ENCODE results near the gene STK10. TPM values are rescaled to one million over a fixed set of nuclear protein-coding genes. Genes with fewer than 3 reads are reported as not detected.
A peak's percentile ranks its signal among the peaks of the same experiment; 100 is the strongest.

Gene STK10
- total RNA-seq, 1 donor from 2014 or later = 29.1 TPM

DNA sequence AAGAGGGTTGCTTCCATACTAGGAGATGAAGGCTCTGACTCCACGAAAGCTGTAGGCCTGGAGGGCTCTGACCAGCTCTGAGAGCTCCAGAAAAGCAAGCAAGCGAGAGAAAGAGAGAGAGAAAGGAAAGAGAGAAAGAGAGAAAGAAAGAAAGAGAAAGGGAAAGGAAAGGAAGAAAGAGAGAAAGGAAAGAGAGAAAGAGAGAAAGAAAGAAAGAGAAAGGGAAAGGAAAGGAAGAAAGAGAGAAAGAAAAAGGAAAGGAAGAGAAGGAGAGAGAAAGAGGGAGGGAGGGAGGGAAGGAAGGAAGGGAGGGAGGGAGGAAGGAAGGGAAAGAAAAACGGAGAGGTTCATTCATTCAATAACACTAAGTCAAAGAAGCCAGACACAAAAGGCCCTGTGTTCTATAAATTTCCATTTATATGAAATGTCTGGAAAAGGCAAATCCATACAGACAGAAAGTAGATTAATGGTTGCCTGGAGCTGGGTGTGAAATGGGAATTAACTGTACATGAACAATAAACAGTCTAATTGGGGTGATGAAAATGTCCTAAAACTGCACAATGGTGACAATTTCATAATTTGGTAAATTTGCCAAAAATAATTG is 1.8 kb upstream of the STK10 start:
- DNase-seq (ENCODE audit: low read depth in 2 of 2) = no peak

DNA sequence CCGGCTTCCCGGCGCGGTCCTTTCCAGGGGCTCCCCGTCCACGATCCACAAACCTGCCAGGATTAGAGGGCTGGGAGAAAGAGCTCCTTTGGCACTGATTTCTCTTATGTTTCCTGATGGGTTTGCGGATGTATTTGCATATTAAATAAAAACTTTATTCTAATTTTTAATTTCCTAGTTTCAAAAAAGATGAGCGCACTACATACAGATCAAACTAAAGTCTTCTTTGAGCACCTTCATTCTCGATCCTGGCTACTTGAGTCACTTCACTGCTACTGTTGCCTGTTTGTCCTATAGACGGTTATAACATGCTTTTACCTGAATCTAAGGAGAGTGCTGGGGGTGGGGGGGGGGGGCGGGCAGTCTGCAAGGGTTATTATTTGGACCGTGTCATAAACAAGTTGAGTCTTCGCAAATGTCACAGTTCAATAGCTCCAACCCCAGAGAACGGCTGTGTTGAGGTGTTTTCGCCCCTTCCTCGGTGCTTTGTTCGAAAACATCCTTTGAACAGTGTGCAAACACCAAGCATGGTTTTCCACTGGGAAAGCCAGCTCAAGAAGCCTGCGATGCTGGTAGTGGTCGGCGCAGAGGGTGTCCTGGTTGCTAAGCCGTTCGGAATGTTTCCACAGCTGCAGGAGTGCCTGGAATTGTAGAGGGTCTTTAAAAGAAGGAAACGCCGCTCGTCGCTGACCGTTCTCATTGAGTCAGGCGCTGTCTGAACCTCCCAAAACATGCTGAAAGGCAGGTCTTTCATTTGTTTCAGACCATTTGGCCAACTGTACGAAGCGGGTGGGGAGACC is 1.1 kb upstream of the STK10 start:
- DNase-seq (ENCODE audit: low read depth in 2 of 2) = no peak

GRCh38 chr5:172187118-172188032 is 649 bp downstream of the STK10 start:
- peak in 1 of 2 donors; percentile 82 for DNase-seq (ENCODE audit: low read depth in 2 of 2)

GRCh38 chr5:172186114-172186695 is 1.8 kb downstream of the STK10 start:
- no peak for DNase-seq (ENCODE audit: low read depth in 2 of 2)

- DNase-seq (ENCODE audit: low read depth in 2 of 2) = no peak
These were observed 2.9 kb downstream of the STK10 start for GRCh38 chr5:172185096-172185461.

- no peak for DNase-seq (ENCODE audit: low read depth in 2 of 2)
These were observed 4.1 kb downstream of the STK10 start for GRCh38 chr5:172183881-172184280.

- no peak for DNase-seq (ENCODE audit: low read depth in 2 of 2)
These were observed 5.7 kb downstream of the STK10 start for GRCh38 chr5:172182291-172182690.

- DNase-seq (ENCODE audit: low read depth in 2 of 2) = no peak
These were observed 7.1 kb downstream of the STK10 start for GRCh38 chr5:172180936-172181335.

DNA sequence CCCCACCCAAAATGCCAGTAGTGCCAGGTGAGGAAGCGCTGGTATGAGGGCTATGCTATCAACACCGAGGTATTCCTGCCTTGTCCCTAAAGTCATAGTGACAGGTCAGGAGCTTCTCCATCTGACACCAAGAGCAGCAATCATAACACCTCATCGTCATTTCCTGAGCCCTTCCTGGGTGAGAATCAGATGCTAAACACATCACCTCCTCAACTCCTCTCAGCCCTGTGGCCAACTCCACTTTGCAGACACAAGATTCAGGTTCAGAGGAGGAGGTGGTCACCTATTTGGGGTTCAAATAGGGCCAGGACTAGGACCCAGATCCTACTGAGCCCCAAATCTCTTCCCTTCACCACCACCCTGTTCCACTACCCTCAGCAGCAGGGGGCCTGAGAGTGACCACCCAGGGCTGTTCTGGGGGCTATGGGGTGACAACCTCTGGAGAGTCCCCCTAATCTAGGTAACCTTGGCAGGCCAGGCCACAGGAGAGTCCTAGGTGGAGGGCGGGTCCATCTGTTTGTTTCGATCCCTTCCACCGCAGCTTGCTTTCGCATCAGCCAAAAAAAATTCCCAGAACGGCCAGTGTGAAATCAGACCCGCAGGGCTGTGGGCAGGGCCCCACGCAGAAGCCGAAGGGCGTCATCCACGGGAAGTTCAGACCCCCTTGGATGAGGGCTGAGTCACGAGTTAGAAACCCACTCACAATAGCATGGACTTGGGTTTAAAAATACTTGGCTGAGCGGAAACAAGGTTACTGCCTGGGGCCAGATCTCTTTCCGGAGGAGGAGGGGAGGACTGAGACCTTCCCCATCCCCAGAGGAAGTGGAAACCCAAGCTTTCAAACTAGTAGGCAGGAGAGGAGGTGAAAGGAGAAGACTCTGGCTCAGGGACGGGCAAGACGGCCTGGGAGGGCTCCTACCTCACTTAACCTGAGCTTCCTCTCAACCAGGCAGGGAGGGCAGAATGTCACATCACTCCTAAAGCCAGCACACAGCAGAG is 8.7 kb downstream of the STK10 start:
- DNase-seq (ENCODE audit: low read depth in 2 of 2) = peak; percentile 50 to 82

DNA sequence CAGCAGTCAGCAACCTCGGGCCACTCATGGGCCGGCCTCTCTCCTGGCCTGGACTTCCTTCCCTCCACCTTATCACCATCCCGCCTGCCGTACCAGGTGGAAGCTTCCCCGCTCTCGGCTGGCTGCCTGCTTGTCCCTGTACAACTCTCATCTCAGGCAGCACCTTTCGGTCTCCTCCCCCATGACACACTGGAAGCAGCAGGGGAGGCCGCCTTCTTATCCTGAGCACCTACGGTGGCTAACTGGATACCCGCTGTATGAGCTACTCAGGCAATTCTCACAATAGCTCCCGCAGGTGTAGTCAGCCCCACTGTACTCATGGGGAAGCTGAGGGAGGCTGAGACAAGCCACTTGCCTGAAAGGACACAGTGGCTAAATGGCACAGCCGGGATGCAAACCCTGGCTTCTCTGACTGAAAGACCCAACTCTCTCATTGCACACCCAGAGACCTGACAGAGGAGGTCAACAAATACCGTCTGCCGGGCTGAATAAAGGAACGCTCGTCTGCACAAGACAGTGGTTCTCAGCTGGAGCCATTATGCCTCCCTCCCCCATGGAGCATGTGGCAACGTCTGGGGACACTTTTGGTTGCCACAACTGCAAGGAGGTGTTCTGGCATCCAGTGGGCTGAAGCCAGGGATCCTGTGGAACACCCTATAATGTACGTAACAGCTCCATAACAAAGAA is 9.6 kb downstream of the STK10 start:
- DNase-seq (ENCODE audit: low read depth in 2 of 2) = peak in 1 of 2 donors; percentile 29

DNA sequence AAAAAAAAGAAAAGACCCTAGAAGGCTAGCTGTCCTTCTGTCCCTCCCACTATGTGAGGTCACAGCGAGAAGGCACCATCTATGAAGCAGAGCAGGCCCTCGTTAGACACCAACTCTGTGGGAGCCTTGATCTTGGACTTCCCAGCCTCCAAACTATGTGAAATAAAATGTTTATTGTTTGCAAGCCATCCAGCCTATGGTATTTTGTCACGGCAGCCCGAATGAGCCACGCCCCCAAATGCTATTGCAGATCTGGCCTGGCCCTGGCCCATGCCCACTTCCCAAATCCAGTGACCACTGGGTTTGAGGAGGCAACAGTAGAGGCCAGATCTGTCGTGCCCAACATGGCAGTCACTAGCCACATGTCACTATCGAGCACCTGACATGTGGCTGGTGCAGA is 10.8 kb downstream of the STK10 start:
- no peak for DNase-seq (ENCODE audit: low read depth in 2 of 2)

DNA sequence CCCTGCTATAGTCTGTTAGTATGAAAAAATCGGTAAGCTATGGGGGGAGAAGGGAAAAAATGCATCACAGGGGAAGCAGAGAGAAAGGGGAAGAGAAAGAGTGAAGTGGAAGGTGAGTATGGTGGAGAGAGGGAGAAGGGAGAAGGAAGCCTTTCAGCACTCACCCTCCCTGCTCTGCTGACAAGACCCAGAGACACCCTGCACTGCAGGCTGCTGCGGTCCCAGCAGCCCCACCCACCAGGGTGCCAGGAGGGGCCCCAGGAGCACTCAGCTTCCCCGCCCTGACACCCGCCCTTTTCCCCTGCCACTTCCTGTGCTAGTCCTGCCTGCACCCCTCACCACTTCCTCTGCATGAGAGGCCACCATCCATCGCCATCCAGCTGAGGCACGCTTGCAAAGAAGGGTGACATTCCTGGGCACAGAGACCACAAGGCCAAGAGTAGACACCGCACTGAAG is 12.7 kb downstream of the STK10 start:
- DNase-seq (ENCODE audit: low read depth in 2 of 2) = no peak

- no peak for DNase-seq (ENCODE audit: low read depth in 2 of 2)
These were observed 14.4 kb downstream of the STK10 start for GRCh38 chr5:172173564-172174153.

- DNase-seq (ENCODE audit: low read depth in 2 of 2) = no peak
These were observed 15.0 kb downstream of the STK10 start for GRCh38 chr5:172172912-172173563.

DNA sequence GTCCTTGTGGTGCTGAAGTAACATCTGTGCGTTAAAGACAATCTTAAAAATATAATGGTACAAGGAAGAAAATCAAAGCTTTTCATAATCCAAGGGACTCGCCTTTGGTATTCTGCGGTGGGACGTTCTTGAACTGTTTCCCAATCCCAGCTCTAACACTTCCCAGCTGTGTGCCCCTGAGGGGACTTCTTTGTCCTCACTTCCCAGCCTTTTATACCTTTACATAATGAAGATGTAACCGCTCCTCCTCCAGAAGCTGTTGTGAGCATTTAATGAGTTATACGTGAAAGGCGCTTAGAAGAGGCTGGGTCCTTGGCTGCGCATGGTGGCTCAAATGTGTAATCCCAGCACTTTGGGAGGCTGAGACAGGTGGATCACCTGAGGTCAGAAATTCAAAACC is 16.9 kb downstream of the STK10 start:
- no peak for DNase-seq (ENCODE audit: low read depth in 2 of 2)

DNA sequence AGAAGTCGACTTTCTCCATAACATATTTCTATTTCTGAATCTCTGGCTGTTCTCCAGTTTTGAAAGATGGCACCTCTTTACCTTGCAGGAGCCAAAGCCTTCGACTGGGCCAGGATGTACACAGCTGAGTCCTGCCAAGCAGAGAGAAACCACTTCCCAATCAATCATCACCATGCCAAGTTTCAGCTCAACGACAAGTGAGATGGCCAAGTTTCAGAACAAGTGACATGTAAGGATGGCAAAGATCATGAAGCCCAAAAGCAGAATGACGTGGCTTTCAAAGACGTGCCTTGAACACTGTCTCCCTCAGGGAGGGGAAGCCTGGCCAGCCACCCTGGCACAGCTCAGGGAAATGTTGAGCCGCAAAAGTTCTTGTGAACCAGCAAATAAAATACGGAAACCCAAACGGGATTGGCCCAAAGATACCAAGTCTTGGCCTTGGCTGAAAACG is 17.7 kb downstream of the STK10 start:
- DNase-seq (ENCODE audit: low read depth in 2 of 2) = no peak

- DNase-seq (ENCODE audit: low read depth in 2 of 2) = no peak
These were observed 18.8 kb downstream of the STK10 start for GRCh38 chr5:172169216-172169615.

- DNase-seq (ENCODE audit: low read depth in 2 of 2) = no peak
These were observed 19.7 kb downstream of the STK10 start for GRCh38 chr5:172168311-172168710.

- DNase-seq (ENCODE audit: low read depth in 2 of 2) = no peak
These were observed 20.1 kb downstream of the STK10 start for GRCh38 chr5:172167895-172168294.
